ENCODE measurements around the gene ANXA2R.

The ANXA2R gene

GRCh38 chr5:43016217-43016779 is 23.8 kb downstream of the ANXA2R start:
- H2AFZ ChIP-seq (ENCODE audit: low read depth, low read length) = no peak overlapping the region
- H2BK15ac ChIP-seq (ENCODE audit: low read depth, poor library complexity, severe bottlenecking) = no peak overlapping the region
- H4K8ac ChIP-seq (ENCODE audit: low read length) = no peak overlapping the region
- peaks cover 19% of the 10 kb centered on the region for H3K79me1 ChIP-seq (replicated peaks; ENCODE audit: low read length, poor library complexity, severe bottlenecking)
- H3K18ac ChIP-seq (ENCODE audit: low read depth in 1 of 2, low read length in 2 of 2) = peak overlapping the region in 1 of 2 experiments; percentile 66
- no peak for DNase-seq
- H3K9ac ChIP-seq (ENCODE audit: low read length) = peak overlapping the region; percentile 94
- H3K27ac ChIP-seq (ENCODE audit: low read length, poor library complexity, severe bottlenecking) = no peak overlapping the region
- no peak overlapping the region for H2BK12ac ChIP-seq (ENCODE audit: low read length in 2 of 2)
- no peak overlapping the region for H3K4me2 ChIP-seq (ENCODE audit: low read length, poor library complexity, severe bottlenecking)
- no peak overlapping the region for H3K23ac ChIP-seq (ENCODE audit: low read length in 2 of 2)
- no peaks in the 10 kb centered on the region for H3K9me3 ChIP-seq (ENCODE audit: control insufficient read depth, low read length)
- no peak overlapping the region for H3K14ac ChIP-seq (ENCODE audit: low read length in 2 of 2)
- H3K4me1 ChIP-seq (ENCODE audit: control insufficient read depth, insufficient read depth, low read depth, low read length) = peaks cover 6% of the 10 kb centered on the region
- H3K27me3 ChIP-seq (ENCODE audit: control insufficient read depth in 1 of 2, insufficient read depth in 1 of 2, low read length in 2 of 2) = no peaks in the 10 kb centered on the region
- H3K4me3 ChIP-seq (ENCODE audit: insufficient read depth in 1 of 2, low read depth in 1 of 2, low read length in 2 of 2) = peak overlapping the region in 1 of 2 experiments; percentile 84
- 60% methylated on average over 5 of the region's 5 CpGs for WGBS
- no peak overlapping the region for H2AK5ac ChIP-seq (ENCODE audit: low read length, severe bottlenecking)
- no peak overlapping the region for H2BK5ac ChIP-seq (ENCODE audit: low read depth, low read length, poor library complexity, severe bottlenecking)
- no peak overlapping the region for H2BK120ac ChIP-seq (ENCODE audit: low read depth, low read length)
- H3K36me3 ChIP-seq (ENCODE audit: control insufficient read depth in 1 of 2, insufficient read depth in 2 of 2, low read depth in 1 of 2, low read length in 2 of 2) = peaks cover 3 to 7% of the 10 kb centered on the region in 2 experiments
- H3K4ac ChIP-seq (ENCODE audit: low read depth in 1 of 2, low read length in 2 of 2) = peak overlapping the region in 1 of 2 experiments; percentile 49
- peak overlapping the region; percentile 15 for H4K91ac ChIP-seq (ENCODE audit: low read length)

GRCh38 chr5:43014522-43014921 is 25.6 kb downstream of the ANXA2R start:
- Histone ChIP-seq H3K23ac (ENCODE audit: low read length in 2 of 2) (no peak overlapping the region), H2BK12ac (ENCODE audit: low read length in 2 of 2) (no peak overlapping the region), H3K14ac (ENCODE audit: low read length in 2 of 2) (no peak overlapping the region), H3K4me3 (ENCODE audit: insufficient read depth in 1 of 2, low read depth in 1 of 2, low read length in 2 of 2) (no peak overlapping the region), H3K27ac (ENCODE audit: low read length, poor library complexity, severe bottlenecking) (no peak overlapping the region), H3K4ac (ENCODE audit: low read depth in 1 of 2, low read length in 2 of 2) (no peak overlapping the region), H3K18ac (ENCODE audit: low read depth in 1 of 2, low read length in 2 of 2) (no peak overlapping the region), H2AFZ (ENCODE audit: low read depth, low read length) (no peak overlapping the region), H3K79me1 (replicated peaks; ENCODE audit: low read length, poor library complexity, severe bottlenecking) (peaks cover 19% of the 10 kb centered on the region), H2BK120ac (ENCODE audit: low read depth, low read length) (no peak overlapping the region), H3K9ac (ENCODE audit: low read length) (no peak overlapping the region), H2BK15ac (ENCODE audit: low read depth, poor library complexity, severe bottlenecking) (no peak overlapping the region), H3K4me2 (ENCODE audit: low read length, poor library complexity, severe bottlenecking) (no peak overlapping the region), H2BK5ac (ENCODE audit: low read depth, low read length, poor library complexity, severe bottlenecking) (no peak overlapping the region), H4K91ac (ENCODE audit: low read length) (no peak overlapping the region), H2AK5ac (ENCODE audit: low read length, severe bottlenecking) (no peak overlapping the region), H3K36me3 (ENCODE audit: control insufficient read depth in 1 of 2, insufficient read depth in 2 of 2, low read depth in 1 of 2, low read length in 2 of 2) (peaks cover 7 to 8% of the 10 kb centered on the region in 2 experiments), H3K4me1 (ENCODE audit: control insufficient read depth, insufficient read depth, low read depth, low read length) (peaks cover 3% of the 10 kb centered on the region), H3K9me3 (ENCODE audit: control insufficient read depth, low read length) (no peaks in the 10 kb centered on the region), H4K8ac (ENCODE audit: low read length) (no peak overlapping the region), H3K27me3 (ENCODE audit: control insufficient read depth in 1 of 2, insufficient read depth in 1 of 2, low read length in 2 of 2) (no peaks in the 10 kb centered on the region)
- DNase-seq = no peak

GRCh38 chr5:43010935-43011315 is 29.2 kb downstream of the ANXA2R start:
- Histone ChIP-seq H4K91ac (ENCODE audit: low read length) (peak overlapping the region; percentile 41), H2AFZ (ENCODE audit: low read depth, low read length) (no peak overlapping the region), H4K8ac (ENCODE audit: low read length) (no peak overlapping the region), H3K23ac (ENCODE audit: low read length in 2 of 2) (no peak overlapping the region), H3K79me1 (replicated peaks; ENCODE audit: low read length, poor library complexity, severe bottlenecking) (peaks cover 14% of the 10 kb centered on the region), H3K4me2 (ENCODE audit: low read length, poor library complexity, severe bottlenecking) (no peak overlapping the region), H3K4me3 (ENCODE audit: insufficient read depth in 1 of 2, low read depth in 1 of 2, low read length in 2 of 2) (no peak overlapping the region), H3K4ac (ENCODE audit: low read depth in 1 of 2, low read length in 2 of 2) (no peak overlapping the region), H3K14ac (ENCODE audit: low read length in 2 of 2) (no peak overlapping the region), H3K9me3 (ENCODE audit: control insufficient read depth, low read length) (no peaks in the 10 kb centered on the region), H2BK5ac (ENCODE audit: low read depth, low read length, poor library complexity, severe bottlenecking) (no peak overlapping the region), H2BK120ac (ENCODE audit: low read depth, low read length) (no peak overlapping the region), H3K9ac (ENCODE audit: low read length) (peak overlapping the region; percentile 92), H2AK5ac (ENCODE audit: low read length, severe bottlenecking) (no peak overlapping the region), H2BK15ac (ENCODE audit: low read depth, poor library complexity, severe bottlenecking) (no peak overlapping the region), H3K27ac (ENCODE audit: low read length, poor library complexity, severe bottlenecking) (no peak overlapping the region), H3K18ac (ENCODE audit: low read depth in 1 of 2, low read length in 2 of 2) (no peak overlapping the region), H3K27me3 (ENCODE audit: control insufficient read depth in 1 of 2, insufficient read depth in 1 of 2, low read length in 2 of 2) (no peaks in the 10 kb centered on the region), H3K36me3 (ENCODE audit: control insufficient read depth in 1 of 2, insufficient read depth in 2 of 2, low read depth in 1 of 2, low read length in 2 of 2) (peaks cover 7 to 8% of the 10 kb centered on the region in 2 experiments), H2BK12ac (ENCODE audit: low read length in 2 of 2) (no peak overlapping the region), H3K4me1 (ENCODE audit: control insufficient read depth, insufficient read depth, low read depth, low read length) (peaks cover 4% of the 10 kb centered on the region)
- WGBS = 92% methylated on average over 3 of the region's 3 CpGs
- no peak for DNase-seq

- Histone ChIP-seq H3K4me1 (ENCODE audit: control insufficient read depth, insufficient read depth, low read depth, low read length) (peaks cover 4% of the 10 kb centered on the region), H2AFZ (ENCODE audit: low read depth, low read length) (no peak overlapping the region), H4K91ac (ENCODE audit: low read length) (no peak overlapping the region), H3K14ac (ENCODE audit: low read length in 2 of 2) (no peak overlapping the region), H2BK12ac (ENCODE audit: low read length in 2 of 2) (no peak overlapping the region), H3K4ac (ENCODE audit: low read depth in 1 of 2, low read length in 2 of 2) (peak overlapping the region in 1 of 2 experiments; percentile 87), H2AK5ac (ENCODE audit: low read length, severe bottlenecking) (no peak overlapping the region), H3K27me3 (ENCODE audit: control insufficient read depth in 1 of 2, insufficient read depth in 1 of 2, low read length in 2 of 2) (no peaks in the 10 kb centered on the region), H3K9me3 (ENCODE audit: control insufficient read depth, low read length) (no peaks in the 10 kb centered on the region), H3K79me1 (replicated peaks; ENCODE audit: low read length, poor library complexity, severe bottlenecking) (peaks cover 8% of the 10 kb centered on the region), H3K4me2 (ENCODE audit: low read length, poor library complexity, severe bottlenecking) (peak overlapping the region; percentile 61), H2BK15ac (ENCODE audit: low read depth, poor library complexity, severe bottlenecking) (peak overlapping the region; percentile 21), H3K36me3 (ENCODE audit: control insufficient read depth in 1 of 2, insufficient read depth in 2 of 2, low read depth in 1 of 2, low read length in 2 of 2) (peaks cover under 1 to 5% of the 10 kb centered on the region in 2 experiments), H3K9ac (ENCODE audit: low read length) (peak overlapping the region; percentile 92), H3K23ac (ENCODE audit: low read length in 2 of 2) (peak overlapping the region in 1 of 2 experiments; percentile 72), H3K4me3 (ENCODE audit: insufficient read depth in 1 of 2, low read depth in 1 of 2, low read length in 2 of 2) (peak overlapping the region; percentile 59 to 79), H4K8ac (ENCODE audit: low read length) (peak overlapping the region; percentile 88), H2BK5ac (ENCODE audit: low read depth, low read length, poor library complexity, severe bottlenecking) (peak overlapping the region; percentile 32), H3K27ac (ENCODE audit: low read length, poor library complexity, severe bottlenecking) (peak overlapping the region; percentile 91), H2BK120ac (ENCODE audit: low read depth, low read length) (no peak overlapping the region), H3K18ac (ENCODE audit: low read depth in 1 of 2, low read length in 2 of 2) (peak overlapping the region; percentile 16 to 88)
- 37% methylated on average over 33 of the region's 35 CpGs for WGBS
- peak; percentile 88 for DNase-seq
These were observed 31.6 kb downstream of the ANXA2R start for GRCh38 chr5:43008363-43009153.
